GM23248 (cell line): ENCODE measurements around the gene VPS37B.

Experiments used
- EZH2 ChIP-seq: fragments of 200-600 bp; sonication (generic); IDR thresholded peaks from 2 replicates; pipeline ENCODE4 v1.6.1; 2018; ENCODE audit warnings: antibody characterized with exemption, mild to moderate bottlenecking; ENCODE audit not compliant: insufficient read depth, poor library complexity, severe bottlenecking
- EZH2phosphoT487 ChIP-seq: fragments of 200-600 bp; sonication (generic); IDR thresholded peaks from 2 replicates; pipeline ENCODE4 v1.6.1; 2018; ENCODE audit warnings: antibody characterized with exemption, moderate library complexity, mild to moderate bottlenecking, low read depth; ENCODE audit not compliant: insufficient read depth

- no peak for TF ChIP-seq EZH2phosphoT487
- TF ChIP-seq EZH2: no peak
Measured at GRCh38 chr12:122848471-122849351, 47.2 kb downstream of the VPS37B start.
